H1 (cell line): ENCODE data around the gene PRKAB1. TPM values are rescaled to one million over a fixed set of nuclear protein-coding genes. Genes with fewer than 3 reads are reported as not detected.

Source experiments
- CTBP2 ChIP-seq: IDR thresholded peaks from 2 replicates; pipeline ENCODE4 v1.7.0; 2011; ENCODE audit warnings: borderline replicate concordance, mild to moderate bottlenecking, moderate library complexity, mixed read lengths, low read length; ENCODE audit not compliant: insufficient read depth, insufficient read length
- RNF2 ChIP-seq: fragments of 200-900, 300-1000 bp; sonication (generic); IDR thresholded peaks from 2 replicates; pipeline ENCODE4 v1.7.1; 2016; ENCODE audit warnings: borderline replicate concordance, low read depth, mild to moderate bottlenecking, antibody characterized with exemption, low read length; ENCODE audit not compliant: poor library complexity, severe bottlenecking; ENCODE audit errors: missing control alignments
- RXRA ChIP-seq: IDR thresholded peaks from 2 replicates; pipeline ENCODE4 v1.6.1; 2011; ENCODE audit warnings: low read depth, mild to moderate bottlenecking, low read length, moderate library complexity; ENCODE audit not compliant: insufficient read depth
- SP1 ChIP-seq: IDR thresholded peaks from 2 replicates; pipeline ENCODE4 v1.6.1; 2011; ENCODE audit warnings: low read depth, low read length
- polyA plus RNA-seq, 7 experiments: library from polyadenylated mRNA; depleted of rRNA in 3 of 7; stranded (reverse) in 5 of 7; unstranded in 2 of 7; fragments of >200 nt in 5 of 7; fragments of 200-250 nt in 2 of 7; gene quantifications; 1 replicate in 5 of 7; 2 replicates in 1 of 7; 4 replicates in 1 of 7; pipeline versions ENCODE4 v1.2.1 to v1.2.3, GENCODE V29; 2011 to 2013; ENCODE audit warnings: missing spikeins in 2 of 7, mixed read lengths in 2 of 7
- total RNA-seq: library from RNA; stranded (reverse); fragmentation: NEBNext Ultra II Directional; extraction: Animal tissue kit (Norgen Biotek cat#: 25700); gene quantifications from 2 replicates; pipeline ENCODE4 v1.2.1, GENCODE V29; 2021
- TF ChIP-seq, protein P1 (sequence below): fragments of 300-600 bp; sonication (generic); IDR thresholded peaks from 2 replicates; pipeline ENCODE4 v1.7.1; 2012; ENCODE audit warnings: low read length, moderate library complexity, mild to moderate bottlenecking, inconsistent platforms; ENCODE audit not compliant: insufficient replicate concordance
- TF ChIP-seq, protein P2 (sequence below): IDR thresholded peaks from 2 replicates; pipeline ENCODE4 v1.6.1; 2012; ENCODE audit warnings: low read length, inconsistent platforms

PRKAB1 gene
- total and polyA plus RNA-seq, 2 of the 8 experiments (the other 6 are each of a cell fraction or from before 2014, with no cell fraction given) = 24.0 to 32.1 TPM

DNA sequence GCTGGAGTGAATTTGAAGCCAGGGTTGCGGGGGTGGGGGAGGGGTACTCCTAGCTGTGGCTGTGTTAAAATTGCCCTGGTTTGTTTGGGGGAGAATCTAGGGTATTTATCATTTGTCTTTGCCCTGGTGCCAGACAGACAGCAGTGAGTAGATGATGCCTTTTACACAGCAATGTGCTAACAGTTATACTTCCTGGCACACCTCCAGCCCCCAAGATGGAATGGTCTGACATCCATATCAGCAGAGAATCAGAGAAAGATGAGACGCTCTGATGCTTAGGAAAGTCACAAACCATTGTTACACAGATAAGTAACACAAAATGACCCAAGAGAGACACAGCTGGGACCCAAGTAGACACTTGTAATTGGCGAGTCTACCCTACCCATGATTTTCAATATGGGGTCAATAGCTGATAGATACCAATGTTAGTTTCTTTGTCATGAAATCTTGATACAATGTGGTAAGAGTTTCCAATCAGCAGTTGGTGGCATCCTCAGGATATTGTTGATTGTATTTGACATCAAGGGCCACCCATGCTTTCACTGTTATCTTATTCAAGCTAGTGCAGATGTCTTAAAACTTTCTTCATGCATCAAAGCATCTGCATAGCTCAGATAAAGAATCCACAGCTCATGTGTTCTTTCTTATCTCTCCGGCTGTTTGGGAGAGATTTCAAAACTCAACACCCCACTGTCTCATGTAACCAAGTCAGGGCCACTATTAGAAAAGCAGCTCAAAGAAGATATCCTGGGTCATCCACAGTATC, 2.6 kb upstream of the PRKAB1 start (continued):
- TF ChIP-seq, protein P1, sequence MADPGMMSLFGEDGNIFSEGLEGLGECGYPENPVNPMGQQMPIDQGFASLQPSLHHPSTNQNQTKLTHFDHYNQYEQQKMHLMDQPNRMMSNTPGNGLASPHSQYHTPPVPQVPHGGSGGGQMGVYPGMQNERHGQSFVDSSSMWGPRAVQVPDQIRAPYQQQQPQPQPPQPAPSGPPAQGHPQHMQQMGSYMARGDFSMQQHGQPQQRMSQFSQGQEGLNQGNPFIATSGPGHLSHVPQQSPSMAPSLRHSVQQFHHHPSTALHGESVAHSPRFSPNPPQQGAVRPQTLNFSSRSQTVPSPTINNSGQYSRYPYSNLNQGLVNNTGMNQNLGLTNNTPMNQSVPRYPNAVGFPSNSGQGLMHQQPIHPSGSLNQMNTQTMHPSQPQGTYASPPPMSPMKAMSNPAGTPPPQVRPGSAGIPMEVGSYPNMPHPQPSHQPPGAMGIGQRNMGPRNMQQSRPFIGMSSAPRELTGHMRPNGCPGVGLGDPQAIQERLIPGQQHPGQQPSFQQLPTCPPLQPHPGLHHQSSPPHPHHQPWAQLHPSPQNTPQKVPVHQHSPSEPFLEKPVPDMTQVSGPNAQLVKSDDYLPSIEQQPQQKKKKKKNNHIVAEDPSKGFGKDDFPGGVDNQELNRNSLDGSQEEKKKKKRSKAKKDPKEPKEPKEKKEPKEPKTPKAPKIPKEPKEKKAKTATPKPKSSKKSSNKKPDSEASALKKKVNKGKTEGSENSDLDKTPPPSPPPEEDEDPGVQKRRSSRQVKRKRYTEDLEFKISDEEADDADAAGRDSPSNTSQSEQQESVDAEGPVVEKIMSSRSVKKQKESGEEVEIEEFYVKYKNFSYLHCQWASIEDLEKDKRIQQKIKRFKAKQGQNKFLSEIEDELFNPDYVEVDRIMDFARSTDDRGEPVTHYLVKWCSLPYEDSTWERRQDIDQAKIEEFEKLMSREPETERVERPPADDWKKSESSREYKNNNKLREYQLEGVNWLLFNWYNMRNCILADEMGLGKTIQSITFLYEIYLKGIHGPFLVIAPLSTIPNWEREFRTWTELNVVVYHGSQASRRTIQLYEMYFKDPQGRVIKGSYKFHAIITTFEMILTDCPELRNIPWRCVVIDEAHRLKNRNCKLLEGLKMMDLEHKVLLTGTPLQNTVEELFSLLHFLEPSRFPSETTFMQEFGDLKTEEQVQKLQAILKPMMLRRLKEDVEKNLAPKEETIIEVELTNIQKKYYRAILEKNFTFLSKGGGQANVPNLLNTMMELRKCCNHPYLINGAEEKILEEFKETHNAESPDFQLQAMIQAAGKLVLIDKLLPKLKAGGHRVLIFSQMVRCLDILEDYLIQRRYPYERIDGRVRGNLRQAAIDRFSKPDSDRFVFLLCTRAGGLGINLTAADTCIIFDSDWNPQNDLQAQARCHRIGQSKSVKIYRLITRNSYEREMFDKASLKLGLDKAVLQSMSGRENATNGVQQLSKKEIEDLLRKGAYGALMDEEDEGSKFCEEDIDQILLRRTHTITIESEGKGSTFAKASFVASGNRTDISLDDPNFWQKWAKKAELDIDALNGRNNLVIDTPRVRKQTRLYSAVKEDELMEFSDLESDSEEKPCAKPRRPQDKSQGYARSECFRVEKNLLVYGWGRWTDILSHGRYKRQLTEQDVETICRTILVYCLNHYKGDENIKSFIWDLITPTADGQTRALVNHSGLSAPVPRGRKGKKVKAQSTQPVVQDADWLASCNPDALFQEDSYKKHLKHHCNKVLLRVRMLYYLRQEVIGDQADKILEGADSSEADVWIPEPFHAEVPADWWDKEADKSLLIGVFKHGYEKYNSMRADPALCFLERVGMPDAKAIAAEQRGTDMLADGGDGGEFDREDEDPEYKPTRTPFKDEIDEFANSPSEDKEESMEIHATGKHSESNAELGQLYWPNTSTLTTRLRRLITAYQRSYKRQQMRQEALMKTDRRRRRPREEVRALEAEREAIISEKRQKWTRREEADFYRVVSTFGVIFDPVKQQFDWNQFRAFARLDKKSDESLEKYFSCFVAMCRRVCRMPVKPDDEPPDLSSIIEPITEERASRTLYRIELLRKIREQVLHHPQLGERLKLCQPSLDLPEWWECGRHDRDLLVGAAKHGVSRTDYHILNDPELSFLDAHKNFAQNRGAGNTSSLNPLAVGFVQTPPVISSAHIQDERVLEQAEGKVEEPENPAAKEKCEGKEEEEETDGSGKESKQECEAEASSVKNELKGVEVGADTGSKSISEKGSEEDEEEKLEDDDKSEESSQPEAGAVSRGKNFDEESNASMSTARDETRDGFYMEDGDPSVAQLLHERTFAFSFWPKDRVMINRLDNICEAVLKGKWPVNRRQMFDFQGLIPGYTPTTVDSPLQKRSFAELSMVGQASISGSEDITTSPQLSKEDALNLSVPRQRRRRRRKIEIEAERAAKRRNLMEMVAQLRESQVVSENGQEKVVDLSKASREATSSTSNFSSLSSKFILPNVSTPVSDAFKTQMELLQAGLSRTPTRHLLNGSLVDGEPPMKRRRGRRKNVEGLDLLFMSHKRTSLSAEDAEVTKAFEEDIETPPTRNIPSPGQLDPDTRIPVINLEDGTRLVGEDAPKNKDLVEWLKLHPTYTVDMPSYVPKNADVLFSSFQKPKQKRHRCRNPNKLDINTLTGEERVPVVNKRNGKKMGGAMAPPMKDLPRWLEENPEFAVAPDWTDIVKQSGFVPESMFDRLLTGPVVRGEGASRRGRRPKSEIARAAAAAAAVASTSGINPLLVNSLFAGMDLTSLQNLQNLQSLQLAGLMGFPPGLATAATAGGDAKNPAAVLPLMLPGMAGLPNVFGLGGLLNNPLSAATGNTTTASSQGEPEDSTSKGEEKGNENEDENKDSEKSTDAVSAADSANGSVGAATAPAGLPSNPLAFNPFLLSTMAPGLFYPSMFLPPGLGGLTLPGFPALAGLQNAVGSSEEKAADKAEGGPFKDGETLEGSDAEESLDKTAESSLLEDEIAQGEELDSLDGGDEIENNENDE = no peak
- no peak for TF ChIP-seq CTBP2
- no peak for TF ChIP-seq SP1
- TF ChIP-seq RXRA = no peak
- TF ChIP-seq, protein P2, sequence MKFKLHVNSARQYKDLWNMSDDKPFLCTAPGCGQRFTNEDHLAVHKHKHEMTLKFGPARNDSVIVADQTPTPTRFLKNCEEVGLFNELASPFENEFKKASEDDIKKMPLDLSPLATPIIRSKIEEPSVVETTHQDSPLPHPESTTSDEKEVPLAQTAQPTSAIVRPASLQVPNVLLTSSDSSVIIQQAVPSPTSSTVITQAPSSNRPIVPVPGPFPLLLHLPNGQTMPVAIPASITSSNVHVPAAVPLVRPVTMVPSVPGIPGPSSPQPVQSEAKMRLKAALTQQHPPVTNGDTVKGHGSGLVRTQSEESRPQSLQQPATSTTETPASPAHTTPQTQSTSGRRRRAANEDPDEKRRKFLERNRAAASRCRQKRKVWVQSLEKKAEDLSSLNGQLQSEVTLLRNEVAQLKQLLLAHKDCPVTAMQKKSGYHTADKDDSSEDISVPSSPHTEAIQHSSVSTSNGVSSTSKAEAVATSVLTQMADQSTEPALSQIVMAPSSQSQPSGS = no peak
- TF ChIP-seq RNF2 = no peak
